Suppressor macrophage (primary cell): ENCODE results near the gene TEX35.
A peak's percentile ranks its signal among the peaks of the same experiment; 100 is the strongest.

Source experiments
- DNase-seq, 4 experiments: peaks; one replicate each; pipeline ENCODE4 v3.0.0-alpha.2; 2020 to 2022
- total RNA-seq, 17 experiments: gene quantifications; one replicate each; lab custom pipeline; 2026; ENCODE audit warnings: mixed read lengths in 6 of 17, inconsistent platforms in 3 of 17; lab: John Stamatoyannopoulos, UW

Gene TEX35
- total RNA-seq: 0 to 2.6 (median 0) reads per million in 17 experiments

DNA sequence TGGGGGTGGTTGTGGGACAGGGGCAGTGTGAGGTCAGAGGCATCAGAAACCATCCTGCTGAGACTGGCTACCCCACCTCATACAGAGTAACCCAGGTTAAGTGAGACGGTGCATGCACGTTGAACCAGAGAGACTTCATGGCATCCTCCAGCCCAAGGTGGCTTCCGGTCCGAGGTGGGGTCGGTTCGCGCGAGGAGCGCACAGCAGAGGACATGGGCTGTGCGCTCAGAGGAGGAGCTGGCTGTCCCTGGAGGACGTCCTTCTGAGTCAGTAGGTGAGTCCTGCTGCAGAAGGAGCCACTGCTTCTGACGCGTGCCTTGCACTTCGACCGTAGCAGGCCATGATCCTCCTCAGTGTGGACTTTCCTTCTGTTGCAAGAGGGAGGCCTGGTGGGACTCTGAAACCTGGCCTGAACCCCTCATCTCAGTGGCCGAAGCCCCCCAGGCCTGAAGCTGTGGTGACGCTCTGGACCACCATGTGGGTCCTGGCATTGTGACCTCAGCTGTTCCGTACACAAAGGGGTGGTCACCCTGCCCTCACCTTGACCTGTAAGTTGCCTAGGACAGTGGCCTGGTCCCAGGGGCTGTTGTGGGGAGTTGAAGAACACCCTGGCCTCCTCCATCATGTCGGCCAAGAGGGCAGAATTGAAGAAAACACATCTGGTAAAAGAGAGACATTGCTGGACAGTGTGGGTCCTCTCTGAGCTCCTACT, at the start of gene TEX35:
TEX35 (plus strand) TSS at position 544 of the 712 bp plus-strand sequence; CDS start at position 624, 80 bp downstream.
- DNase-seq: no peak

DNA sequence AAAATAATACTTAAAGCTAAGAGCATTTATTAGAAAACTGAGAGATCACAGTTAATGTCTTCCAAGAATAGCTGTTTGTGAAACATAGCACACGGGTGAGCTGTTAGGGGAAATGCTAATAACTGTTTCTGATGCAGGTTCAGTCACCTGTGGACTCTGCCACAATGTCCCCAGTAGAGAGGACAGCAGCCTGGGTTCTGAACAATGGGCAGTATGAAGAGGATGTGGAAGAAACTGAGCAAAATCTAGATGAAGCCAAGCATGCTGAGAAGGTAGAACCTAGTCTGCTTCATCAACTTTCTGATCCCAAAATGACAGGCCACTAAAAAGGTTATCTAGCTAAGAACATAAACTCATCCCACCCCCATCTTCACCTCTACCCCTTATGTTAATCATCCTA, 48.8 kb upstream of the TEX35 start:
- DNase-seq: no peak

DNA sequence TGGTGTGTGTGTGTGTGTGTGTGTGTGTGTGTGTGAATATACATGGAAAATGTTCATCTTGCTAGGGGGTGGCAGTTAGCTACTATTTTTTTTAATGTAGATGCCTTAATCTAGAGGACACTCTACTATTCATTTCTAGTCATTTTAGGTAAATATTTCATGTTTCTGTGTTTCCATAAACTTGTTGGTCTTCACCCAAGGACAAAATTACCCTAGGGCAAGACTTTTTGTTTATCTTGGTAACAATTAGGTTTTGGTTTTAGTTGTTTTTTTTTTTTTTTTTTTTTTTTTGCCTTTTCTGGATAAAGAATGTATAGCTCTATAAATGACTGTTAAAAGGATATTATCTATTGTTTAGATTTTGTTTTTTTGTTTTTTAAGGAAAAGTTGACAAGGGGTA, 48.3 kb upstream of the TEX35 start:
- DNase-seq: no peak

DNA sequence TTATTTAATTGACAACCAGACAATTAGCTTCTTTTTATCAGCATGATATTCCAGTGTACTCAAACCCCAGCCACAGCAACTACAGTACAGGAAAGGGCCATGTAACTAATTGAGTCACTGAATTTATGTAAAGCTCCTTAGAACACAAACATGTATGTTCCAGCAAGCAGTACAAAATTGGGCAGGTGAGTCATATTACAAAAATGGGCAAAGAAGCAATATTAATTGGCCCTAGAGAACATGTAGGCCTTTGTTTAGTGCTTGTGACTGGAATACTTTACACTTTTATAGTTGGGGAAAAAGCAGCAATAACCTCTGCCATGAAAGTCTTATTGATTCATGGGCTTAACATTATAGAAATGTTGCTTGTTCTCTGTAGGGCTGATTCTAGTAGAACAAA, 47.9 kb upstream of the TEX35 start:
- no peak for DNase-seq

DNA sequence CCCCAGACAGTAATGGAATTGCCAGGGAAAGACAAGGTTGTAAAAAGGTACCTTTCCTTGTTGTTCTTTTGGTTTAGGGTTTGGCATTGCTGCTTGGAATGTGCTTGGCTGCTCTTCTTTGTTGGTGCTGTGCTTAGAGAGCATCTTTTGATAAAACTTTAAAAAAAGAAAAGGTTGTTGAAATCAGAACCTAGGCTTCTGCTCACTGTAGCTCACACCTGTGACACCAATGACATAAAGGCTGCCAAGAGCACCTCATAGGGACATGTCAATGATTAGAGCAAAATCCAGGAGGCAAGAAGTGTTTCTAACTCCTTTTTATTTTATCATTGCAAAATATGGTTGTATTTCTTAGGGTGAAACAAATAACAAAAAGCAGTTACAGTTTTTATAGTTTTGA, 45.1 kb upstream of the TEX35 start:
- DNase-seq: no peak

DNA sequence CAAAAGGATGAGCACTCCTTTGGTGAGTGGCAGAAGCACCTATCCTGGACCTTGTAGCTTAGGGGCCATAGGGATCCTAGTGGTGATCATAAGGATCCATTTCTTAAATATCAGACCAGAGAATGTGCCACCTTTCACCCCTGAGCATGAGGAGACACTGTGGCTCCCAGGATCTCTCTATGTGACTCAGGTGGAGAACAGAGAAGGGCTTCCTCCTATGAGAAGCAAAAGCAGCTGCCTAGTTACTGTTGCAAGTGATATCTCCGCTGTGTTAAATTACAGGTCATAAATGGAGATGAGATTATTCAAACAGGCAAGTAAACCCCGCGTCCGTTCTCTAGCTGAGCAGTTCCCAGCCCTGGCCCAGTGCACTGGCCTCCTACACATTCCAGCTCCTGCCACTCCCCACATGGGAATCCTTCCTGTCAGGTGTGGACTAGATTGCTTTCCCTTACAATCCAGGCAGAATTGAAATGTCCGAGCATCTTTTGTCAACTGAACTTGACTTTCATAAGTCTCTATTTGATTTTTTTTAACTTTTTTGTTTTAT, 42.4 kb upstream of the TEX35 start:
- DNase-seq: no peak

DNA sequence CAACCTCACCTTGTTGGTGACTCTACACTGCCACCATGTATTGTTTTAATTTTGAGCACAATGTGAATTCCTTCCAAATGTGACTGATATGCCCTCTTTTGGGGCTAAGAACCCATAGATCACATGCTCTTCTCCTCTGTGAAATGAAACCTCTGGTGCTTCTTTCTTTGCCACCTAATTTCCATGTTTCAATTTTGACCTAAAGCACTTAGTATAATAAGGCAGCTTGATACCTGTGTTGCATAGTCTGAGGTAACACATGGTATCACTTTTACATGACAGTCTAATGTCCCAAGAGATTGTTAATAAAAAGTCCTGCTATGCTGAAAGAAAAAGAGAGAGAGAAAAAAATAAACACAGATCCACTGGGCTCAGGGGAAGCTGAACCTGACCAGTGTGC, 40.4 kb upstream of the TEX35 start:
- no peak for DNase-seq

DNA sequence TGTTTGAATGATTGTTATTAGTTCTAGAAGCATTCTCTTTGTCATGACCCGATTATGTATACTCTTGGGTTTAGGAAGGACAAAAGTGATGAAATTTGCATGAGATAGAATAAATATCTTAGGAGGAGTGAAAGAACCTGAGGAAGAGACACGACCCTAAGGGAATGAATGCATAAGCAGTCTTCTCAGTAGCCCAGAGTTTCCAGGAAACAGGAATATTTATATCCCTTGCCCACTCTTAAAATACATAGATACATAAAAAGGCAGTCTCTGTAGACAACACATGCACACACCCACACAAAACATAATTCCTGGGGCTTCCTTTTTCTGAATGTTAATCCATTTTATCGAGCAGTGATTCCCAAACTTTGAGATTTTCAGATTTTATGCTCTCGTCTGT, 35.5 kb upstream of the TEX35 start:
- DNase-seq: no peak

DNA sequence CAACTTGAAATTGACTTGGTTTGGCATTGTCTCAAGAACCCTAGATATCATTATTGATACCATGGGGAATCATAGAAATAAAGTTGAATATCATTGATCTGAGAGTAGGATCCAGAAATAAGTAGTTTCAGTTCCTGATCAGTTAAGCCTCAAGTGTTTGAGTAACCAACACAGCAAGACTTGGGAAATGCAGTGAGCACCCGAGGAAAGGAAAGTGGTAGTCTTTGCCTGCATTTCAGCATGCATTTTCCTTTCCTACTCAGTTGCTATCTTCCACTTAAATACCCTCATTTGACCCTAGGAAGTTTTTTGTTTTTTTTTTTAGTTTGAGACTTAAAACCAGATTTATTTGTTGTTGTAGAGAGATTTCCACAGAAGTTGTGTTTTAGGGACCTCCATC, 35.1 kb upstream of the TEX35 start:
- peak in 1 of 4 experiments; percentile 16 for DNase-seq

DNA sequence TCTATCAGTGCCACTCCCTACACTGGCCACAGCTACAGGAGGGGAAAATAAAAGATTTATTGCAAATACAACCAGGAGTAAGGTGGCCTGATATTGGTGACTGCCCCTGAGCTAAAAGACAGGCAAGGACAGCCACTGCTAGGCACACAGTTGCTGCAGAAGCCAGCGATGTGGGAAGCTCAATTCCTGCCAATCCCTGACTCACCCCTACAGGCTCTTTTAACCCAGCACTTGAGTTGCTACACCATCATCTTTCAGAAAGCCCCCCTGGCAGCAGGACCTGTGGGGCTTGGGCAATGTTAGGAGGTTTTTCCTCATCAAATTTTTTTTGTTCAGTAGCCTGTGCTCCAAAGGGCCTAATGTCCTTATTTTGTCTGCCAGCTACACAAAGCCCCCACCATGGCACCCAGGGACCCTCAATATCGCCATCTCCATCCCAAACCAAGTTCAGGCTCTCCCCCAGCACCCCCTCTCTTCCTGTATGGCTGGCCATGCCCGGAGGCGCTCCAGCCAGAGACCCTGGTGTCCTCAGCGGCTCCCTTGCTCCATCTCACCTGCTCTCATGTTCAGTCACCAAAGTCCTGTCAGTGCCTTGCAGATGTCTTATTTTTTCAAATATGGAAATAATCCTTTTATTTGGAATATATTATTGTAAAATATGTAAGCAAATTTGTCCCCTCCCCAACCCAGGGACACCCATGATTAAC, 29.5 kb upstream of the TEX35 start:
- DNase-seq: no peak

DNA sequence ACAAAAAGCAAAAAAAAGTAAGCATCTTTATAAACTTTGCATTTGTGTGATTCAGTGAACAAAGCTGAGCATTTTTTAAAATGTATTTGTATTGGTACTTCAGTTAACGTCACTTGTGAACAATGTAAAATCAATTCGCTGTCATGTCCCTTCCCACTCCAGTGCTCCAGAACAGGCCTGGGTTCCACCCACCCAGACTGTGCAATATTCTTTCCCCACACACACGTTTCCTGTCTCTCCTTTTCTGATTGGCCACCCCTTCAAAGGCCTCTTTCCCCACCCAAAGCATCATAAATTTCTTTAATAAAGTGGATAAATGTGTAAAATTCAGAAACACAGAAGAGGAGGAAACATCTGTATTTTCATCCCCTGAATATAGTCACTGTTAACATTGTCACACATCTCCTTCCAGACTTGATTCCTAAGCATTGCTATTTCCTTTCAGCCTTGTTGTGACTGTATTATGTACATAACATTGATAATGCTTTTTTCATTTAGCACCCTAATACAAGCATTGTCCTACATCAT, 28.1 kb upstream of the TEX35 start:
- peak in 3 of 4 experiments; percentile 9 to 24 (median 22) for DNase-seq

DNA sequence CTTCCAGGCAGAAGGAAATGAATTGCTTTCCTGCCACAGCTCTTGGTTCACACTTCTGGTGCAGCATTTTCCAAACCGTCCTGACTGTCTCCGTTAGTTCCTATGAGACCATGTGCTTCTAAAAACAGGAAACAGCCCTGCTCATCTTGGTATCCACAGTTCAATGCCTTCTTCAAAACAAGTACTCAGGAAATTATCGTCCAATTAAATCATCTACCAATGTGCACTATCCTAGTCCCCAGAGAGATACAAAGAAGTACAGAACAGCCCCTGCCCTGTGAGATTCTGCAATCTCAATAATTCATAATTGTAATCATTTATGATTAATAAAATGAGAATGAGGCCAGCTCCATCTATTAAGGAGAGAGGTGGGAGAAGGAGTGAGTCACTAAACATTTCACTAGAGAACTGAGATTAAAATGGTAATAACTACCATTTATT, 27.3 kb upstream of the TEX35 start:
- DNase-seq: peak; percentile 4 to 38 (median 12)

DNA sequence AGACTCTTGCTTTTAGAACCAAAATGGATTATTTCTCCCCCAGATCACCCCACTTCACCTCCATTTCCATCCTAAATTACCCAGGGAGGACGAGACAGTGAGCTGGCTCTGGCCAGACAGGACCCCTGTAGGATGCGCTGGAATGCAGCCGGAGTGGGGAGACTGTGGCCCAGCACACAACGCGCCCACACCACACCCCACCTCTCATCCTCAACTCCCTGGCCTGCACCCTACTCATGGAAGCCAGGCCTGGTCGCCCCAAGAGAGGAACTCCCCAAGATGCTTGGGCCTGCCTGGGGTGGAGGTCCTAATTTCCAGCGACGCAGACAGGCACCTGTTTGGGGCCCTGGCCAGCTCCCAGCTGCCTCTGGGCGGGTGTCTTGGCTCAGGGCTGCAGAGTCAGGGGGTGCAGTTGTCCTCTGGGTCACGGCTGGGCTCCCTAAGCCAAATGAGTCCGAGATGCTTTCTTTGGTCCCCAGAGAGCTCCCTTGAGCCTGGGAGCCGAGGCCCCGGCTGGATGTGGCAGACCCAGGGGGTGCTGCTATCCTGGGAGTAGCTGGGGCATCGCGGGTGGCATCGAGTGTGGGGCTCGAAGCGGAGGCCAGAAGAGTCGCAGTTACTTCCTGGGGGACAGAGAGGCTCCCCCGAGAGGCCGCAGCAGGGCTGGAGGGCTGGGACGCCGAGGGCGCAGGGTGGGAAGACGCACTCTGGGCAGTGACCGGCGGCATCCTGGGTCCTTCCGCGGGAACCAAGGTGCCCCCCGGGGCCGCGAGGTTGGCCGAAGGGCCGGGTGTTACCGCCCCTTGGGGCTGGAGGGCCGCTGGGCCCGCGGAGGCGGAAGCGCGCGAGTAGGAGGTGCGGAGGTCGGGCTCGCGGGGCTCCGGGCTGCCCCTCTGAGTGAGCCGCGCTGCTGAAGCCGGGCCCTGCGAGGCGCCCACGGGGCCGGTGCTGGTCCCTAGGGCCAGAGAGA, 26.5 kb upstream of the TEX35 start:
- DNase-seq: peak in 2 of 4 experiments; percentile 14 to 16

DNA sequence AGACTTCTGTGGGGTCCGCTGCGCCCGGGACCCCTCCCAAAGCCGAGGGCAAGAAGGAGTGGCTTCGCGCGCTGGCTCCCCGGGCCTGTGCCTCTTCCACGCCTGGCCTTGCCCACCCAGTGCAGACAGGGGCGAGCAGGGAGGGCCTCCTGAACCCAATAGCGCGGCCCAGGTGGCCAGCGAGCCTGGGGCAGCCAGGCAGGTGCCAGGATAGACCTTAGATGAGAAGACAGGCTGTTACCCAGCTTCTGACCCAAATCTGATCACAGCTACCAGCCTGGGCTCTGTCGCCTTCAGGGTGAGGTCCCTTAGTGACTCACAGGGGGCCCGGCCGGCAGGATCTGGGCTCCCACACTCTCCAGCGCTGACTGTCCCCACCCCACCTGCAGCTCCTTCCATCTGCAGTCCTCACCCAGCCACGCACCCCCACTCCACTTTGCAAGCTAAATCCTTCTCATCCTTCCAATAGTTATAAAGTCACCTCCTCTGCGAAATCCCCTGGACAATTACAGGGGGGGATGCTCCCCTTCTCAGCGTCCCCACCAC, 25.8 kb upstream of the TEX35 start:
- DNase-seq: no peak

DNA sequence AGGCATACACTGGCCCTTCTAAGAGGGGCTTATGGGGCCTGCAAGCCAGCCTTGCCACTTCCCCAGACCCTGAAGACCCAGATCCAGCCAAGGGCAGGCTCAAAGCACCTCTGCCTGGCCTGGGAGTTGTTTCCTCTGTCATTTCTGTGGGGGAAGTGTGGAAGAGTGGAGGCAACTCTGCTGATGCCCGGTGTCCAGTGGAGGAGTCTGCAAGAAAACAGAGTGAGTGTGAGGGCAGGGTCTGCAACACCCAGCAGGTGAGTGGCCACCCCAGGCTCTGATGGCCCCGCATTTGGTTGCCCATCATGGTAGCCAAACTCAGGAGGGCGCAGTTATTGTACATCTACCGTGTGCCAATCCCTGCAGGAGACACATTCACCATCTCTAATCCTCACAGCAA, 24.5 kb upstream of the TEX35 start:
- DNase-seq: no peak

DNA sequence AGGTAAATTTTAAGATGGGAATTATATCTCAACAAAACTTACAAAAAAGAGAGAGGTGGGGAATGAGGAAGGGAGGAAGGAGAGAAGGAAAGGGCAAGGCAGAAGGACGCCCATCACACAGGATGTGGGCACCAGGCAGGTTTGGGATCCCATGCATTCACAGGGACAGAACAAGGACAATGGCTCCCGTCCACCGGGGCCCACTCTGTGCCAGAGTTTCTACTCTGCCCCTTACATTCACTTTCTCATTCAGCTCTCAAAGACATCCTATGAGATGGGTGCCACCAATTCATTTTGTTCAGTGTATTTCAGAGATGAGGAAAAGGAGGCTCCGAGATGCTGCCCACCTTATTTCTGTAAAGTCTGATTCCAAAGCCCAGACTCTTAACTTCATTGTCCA, 23.5 kb upstream of the TEX35 start:
- DNase-seq: no peak

DNA sequence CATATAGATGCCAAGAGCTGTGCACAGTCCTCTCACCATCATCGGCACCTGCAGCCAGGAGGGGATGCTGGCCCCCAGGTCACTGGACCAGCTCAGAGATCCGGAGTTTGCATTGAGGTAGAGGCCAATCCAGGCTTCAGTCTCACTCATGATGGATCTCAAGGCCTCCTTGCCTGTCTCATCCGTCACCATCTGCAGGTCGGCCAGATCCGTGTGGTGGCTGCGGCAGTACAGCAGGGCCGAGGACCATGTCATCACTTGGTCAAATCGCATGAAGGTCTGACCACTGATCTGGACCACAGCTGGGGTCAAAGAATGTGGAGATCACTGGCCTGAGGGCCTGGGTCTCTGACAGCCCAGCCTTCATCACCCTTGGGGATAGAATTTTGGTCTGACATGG, 22.8 kb upstream of the TEX35 start:
- no peak for DNase-seq

DNA sequence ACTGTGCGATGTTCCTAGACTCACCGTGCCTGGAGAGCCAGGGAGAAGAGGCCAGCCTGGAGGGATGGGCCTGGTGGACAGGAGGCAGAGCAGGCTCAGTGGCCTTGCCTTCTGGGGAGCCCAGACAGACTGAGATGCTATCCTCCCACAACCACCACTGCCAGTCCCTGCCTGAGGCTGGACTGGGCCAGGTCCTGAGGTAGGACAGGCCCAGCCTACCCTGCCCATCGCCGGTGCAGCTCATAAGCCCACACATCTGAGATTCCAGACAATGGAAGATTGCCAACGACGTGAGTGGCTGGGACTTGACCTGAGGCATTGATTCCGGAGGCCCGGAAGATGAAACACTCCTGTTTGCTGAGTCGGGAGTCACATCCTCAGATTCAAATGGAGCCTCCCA, 21.9 kb upstream of the TEX35 start:
- DNase-seq: no peak

DNA sequence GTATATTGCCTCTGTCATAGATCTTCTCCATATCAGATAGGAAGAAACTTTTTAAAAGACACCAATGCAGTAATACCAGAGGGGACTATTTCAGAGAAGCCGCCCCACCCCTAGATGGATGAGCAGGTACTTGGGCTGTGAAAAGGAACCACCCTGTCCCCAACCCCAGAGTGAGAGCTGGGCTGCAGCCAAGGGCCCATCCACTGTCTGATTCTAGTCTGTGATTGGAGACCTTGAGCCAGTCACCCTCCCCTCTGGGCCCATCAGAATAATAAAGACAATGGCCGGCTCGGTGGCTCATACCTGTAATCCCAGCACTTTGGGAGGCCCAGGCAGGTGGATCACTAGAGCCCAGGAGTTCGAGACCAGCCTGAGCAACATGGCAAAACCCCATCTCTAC, 21.2 kb upstream of the TEX35 start:
- DNase-seq: no peak

DNA sequence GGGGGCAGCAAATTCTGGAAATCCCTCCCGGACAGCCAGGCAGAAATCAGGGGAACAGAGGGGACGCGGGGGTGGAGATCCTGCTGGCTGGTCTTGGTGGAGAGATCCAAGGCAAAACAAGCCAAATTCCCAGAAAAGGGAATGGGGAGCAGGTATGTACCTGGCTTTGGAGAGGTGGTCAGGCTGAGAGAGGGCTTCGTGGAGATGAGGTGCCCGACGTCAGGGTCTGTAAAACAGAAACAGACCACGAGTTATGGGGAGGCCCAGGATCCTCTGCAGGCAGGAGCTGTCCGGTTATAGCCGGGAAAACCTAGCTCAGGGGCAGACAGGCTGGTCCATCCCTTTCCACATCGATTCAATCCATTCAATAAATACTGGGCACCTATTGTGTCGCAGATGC, 20.6 kb upstream of the TEX35 start:
- no peak for DNase-seq

DNA sequence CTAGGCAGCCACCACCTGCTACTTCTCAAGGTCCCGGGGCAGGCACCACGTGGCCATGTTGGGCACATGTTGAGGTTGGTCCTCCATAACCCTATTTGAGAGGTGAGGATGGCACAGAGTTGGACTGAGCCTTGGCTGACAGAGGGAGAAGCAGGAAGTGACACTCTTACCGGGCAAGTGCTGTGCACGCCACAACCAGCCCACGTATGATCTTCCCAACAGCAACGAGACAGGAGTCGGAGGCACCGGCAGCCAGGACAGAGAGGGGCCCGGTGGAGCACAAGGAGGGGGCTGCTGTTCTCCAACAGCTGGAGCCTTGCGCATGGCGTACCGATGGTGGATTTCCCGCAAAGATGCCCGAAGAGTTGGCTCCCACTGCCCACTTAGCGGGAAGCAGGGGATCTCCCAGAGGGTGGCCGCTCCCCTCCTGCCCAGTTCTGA, 19.6 kb upstream of the TEX35 start:
- DNase-seq: no peak

DNA sequence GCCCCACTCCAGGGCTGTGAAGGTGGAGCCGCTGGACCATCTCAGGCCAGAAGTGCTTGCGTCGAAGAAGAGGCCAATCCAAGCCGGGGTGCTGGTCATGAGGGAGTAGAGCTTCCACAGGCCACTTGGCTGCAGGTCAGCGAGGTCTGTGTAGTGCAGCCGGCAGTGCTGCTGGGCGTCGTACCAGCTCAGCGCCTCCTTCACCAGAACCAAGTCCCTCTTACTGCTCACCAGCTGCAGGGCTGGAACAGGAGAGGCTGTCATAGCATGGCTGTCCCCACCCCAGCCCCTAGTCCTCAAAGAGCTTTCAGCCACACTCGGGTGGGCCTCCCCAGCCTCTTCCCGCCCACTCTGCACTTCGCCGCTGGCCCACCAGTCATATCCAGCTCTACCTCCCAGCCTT, 18.3 kb upstream of the TEX35 start:
- DNase-seq: no peak
